Lower lobe of right lung (tissue), 2 donors: ENCODE results near the gene CDH23. TPM values are rescaled to one million over a fixed set of nuclear protein-coding genes. Genes with fewer than 3 reads are reported as not detected.

ENCODE experiments used
- ATAC-seq, 2 donors: fragments of 200-7000 bp; cut with Tn5 transposase; one replicate each; pipeline ENCODE4 v1.9.1; 2020 to 2022; ENCODE audit warnings: mild to moderate bottlenecking in 2 of 2, moderate library complexity in 2 of 2
- DNase-seq: peaks from one replicate; pipeline ENCODE4 v3.0.0-alpha.2; 2020
- H3K27ac ChIP-seq: fragments of 200-600 bp; one replicate; pipeline ENCODE4 v1.8.0; 2022
- H3K27me3 ChIP-seq: fragments of 200-600 bp; one replicate; pipeline ENCODE4 v1.8.0; 2022; ENCODE audit warnings: low read depth
- H3K36me3 ChIP-seq: fragments of 200-600 bp; one replicate; pipeline ENCODE4 v1.8.0; 2022; ENCODE audit warnings: mild to moderate bottlenecking
- H3K4me1 ChIP-seq: fragments of 200-600 bp; one replicate; pipeline ENCODE4 v1.8.0; 2022
- H3K4me3 ChIP-seq: fragments of 200-600 bp; one replicate; pipeline ENCODE4 v1.8.0; 2022; ENCODE audit warnings: mild to moderate bottlenecking
- H3K9me3 ChIP-seq: fragments of 200-600 bp; one replicate; pipeline ENCODE4 v1.8.0; 2022
- CTCF ChIP-seq: fragments of 200-600 bp; IDR thresholded peaks from one replicate; pipeline ENCODE4 v1.8.0; 2022; ENCODE audit warnings: antibody characterized with exemption, mild to moderate bottlenecking
- intact Hi-C: fragments of 100-400 bp; cut with DNase I; formaldehyde crosslinking; loops from one replicate; pipeline ENCODE4 v1.11.0; 2022
- total RNA-seq: library from RNA; stranded (reverse); fragmentation: NEBNext Ultra II Directional; extraction: Animal tissue kit (Norgen Biotek cat#: 25700); gene quantifications from one replicate; pipeline ENCODE4 v1.2.1, GENCODE V29; 2021
- donor health status: DM: no; HTN: yes; CAD: no; lungs with severe emphysema.

The CDH23 gene
- total RNA-seq, 1 donor from 2014 or later, result 9.4 TPM

DNA sequence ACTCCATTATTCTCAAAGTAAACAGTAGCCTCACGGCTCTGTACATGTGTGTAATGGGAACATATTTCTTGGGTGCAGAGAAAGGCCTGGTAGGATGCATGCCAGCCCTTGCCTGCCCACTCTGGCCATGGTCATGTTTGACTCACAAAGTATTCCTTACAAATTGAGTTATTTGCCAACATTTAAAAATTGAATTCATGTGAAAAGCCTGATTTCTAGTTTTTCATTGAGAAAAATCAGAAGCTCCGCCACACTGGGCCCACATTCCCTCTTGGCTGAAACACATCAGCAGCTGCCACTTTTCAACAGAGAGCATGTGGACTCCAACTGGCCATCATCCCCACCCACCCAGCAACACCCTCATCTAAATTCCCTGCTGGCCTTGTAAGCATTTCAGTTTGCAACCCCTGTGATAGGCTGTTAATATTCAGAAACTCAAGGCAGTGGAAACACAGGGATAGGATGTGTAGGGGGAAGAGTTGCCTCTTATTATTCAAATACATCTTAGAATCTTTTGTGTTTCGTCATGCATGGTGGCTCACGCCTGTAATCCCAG, 40.9 kb downstream of the CDH23 start:
- Histone ChIP-seq H3K4me3 (no peak overlapping the region), H3K9me3 (no peaks in the 10 kb centered on the region), H3K36me3 (no peaks in the 10 kb centered on the region), H3K27ac (no peak overlapping the region), H3K4me1 (peaks cover 12% of the 10 kb centered on the region), H3K27me3 (no peaks in the 10 kb centered on the region)
- TF ChIP-seq CTCF, result no peak
- intact Hi-C loops, result no loop called here
- ATAC-seq (no peak), DNase-seq (no peak)

- Histone ChIP-seq H3K27me3 (no peaks in the 10 kb centered on the region), H3K4me3 (no peak overlapping the region), H3K27ac (no peak overlapping the region), H3K4me1 (peaks cover 12% of the 10 kb centered on the region), H3K36me3 (no peaks in the 10 kb centered on the region), H3K9me3 (no peaks in the 10 kb centered on the region)
- DNase-seq (no peak), ATAC-seq (no peak)
- intact Hi-C loops, result no loop called here
- no peak for TF ChIP-seq CTCF
Measured at GRCh38 chr10:71438761-71439160, 42.0 kb downstream of the CDH23 start.

DNA sequence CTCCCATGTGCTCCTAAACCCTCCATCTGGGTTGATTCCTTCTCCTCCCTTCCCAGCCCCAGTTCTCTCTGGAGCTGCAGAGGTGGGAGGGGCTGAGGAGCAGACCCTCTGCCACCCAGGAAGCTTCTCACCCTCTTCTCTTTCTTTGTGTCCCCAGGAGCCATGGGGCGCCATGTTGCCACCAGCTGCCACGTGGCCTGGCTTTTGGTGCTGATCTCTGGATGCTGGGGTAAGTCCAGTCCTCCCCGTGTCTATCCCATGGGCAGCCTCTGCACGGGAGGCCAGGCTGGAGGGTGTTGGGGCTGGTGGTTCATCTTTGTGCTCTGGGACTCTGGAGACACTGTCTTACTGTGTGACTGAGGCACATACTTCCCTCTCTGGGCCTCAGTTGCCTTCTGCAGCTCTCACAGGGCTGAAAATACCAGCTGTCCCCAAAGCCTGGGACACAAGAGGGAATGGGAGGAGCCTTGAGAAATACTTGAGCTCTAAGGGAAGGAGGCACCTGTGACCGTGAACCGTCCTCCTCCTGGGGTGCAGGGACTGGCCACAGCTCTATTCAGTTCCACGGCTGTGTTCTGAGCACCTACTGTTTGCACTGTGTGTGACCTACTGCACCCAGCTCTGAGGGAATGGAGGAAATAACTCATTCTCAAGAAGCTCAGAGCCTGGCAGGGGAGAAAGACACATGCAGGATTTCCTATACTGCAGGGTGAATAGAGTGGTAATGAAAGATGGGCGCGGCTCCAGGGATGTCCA, 43.1 kb downstream of the CDH23 start:
- no peak for DNase-seq
- intact Hi-C loops, result no loop called here
- TF ChIP-seq CTCF, result no peak

DNA sequence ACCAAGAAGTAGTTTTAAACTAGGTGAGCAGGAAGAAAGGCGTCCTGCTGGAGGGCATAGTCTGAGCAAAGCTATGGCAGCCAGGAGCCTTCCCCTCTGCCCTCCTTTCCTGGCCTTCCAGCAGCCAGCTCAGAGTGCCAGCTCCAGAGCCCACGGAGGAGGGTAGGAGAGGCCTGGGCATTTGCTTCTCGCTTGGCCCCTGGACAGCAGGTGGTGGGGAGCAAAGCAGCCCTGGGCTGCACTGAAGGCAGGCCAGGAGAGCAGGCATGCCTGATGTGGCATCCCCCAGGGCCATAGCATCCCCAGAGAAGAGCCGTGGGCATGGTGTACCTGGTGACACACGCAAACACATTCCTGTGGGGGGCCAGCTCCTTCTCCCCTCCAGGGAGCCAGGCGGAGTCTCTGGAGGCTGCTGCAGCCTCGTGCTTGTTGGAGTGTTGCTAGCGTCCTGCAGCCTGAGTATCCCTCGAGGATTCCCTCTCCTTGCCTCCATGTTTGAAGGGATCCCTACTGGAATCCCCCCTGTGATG, 43.9 kb downstream of the CDH23 start:
- Histone ChIP-seq H3K4me3 (no peak overlapping the region), H3K27me3 (no peaks in the 10 kb centered on the region), H3K9me3 (no peaks in the 10 kb centered on the region), H3K4me1 (peaks cover 9% of the 10 kb centered on the region), H3K36me3 (no peaks in the 10 kb centered on the region), H3K27ac (no peak overlapping the region)
- ATAC-seq, result no peak
- no peak for DNase-seq
- no peak for TF ChIP-seq CTCF
- intact Hi-C loops, result no loop called here

More for the DNA sequence above, 43.1 kb downstream of the CDH23 start:
- Histone ChIP-seq H3K9me3 (no peaks in the 10 kb centered on the region), H3K27ac (no peak overlapping the region), H3K27me3 (no peaks in the 10 kb centered on the region), H3K4me1 (peaks cover 12% of the 10 kb centered on the region), H3K4me3 (no peak overlapping the region), H3K36me3 (no peaks in the 10 kb centered on the region)
- ATAC-seq, result no peak

GRCh38 chr10:71442000-71442399, 45.3 kb downstream of the CDH23 start:
- H3K4me3 ChIP-seq, result no peak overlapping the region
- DNase-seq (no peak), ATAC-seq (no peak)
- intact Hi-C loops, result no loop called here
- H3K36me3 ChIP-seq, result no peaks in the 10 kb centered on the region
- H3K27ac ChIP-seq, result no peak overlapping the region
- no peaks in the 10 kb centered on the region for H3K9me3 ChIP-seq
- no peaks in the 10 kb centered on the region for H3K27me3 ChIP-seq
- H3K4me1 ChIP-seq, result no peaks in the 10 kb centered on the region
- no peak for TF ChIP-seq CTCF
